ENCODE results near the gene TMEM154. TPM values are rescaled to one million over a fixed set of nuclear protein-coding genes. Genes with fewer than 3 reads are reported as not detected.
A peak's percentile ranks its signal among the peaks of the same experiment; 100 is the strongest.

The TMEM154 gene
- total RNA-seq, 2 experiments from 2014 or later = 17.3 to 20.4 TPM

DNA sequence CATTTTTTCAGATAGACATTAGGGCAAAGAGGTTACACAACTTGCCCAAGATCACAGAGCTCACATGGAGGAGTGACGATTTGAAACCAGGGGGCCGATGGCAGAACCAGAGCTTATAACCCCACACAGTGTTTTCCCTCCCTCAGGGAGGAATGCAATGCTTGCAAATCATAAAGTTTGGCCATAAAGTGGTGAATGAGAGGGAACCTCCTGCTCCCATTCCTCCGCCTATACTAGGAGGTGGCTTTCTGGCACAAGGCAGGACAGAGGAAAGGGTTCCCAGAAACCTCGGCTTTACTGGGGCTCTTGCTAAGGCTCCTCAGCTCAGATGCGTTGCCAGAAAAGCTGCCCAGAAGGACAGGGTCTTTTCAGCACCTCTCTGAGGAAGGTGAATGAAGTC is 19.3 kb downstream of the TMEM154 start:
- H3K4me1 Mint-ChIP-seq (ENCODE audit: low read depth) = peaks cover 33% of the 10 kb centered on the region
- DNase-seq = no peak
- intact Hi-C loops (cut with micrococcal nuclease) = no loop called here
- H3K27me3 Mint-ChIP-seq (ENCODE audit: low read depth) = no peaks in the 10 kb centered on the region
- H3K36me3 Mint-ChIP-seq (ENCODE audit: low read depth) = peaks cover 32% of the 10 kb centered on the region
- H3K9me3 Mint-ChIP-seq = peaks cover 30% of the 10 kb centered on the region
- CTCF ChIA-PET = no interaction called here
- no peak overlapping the region for H3K27ac Mint-ChIP-seq
- no peak overlapping the region for H3K4me3 Mint-ChIP-seq

DNA sequence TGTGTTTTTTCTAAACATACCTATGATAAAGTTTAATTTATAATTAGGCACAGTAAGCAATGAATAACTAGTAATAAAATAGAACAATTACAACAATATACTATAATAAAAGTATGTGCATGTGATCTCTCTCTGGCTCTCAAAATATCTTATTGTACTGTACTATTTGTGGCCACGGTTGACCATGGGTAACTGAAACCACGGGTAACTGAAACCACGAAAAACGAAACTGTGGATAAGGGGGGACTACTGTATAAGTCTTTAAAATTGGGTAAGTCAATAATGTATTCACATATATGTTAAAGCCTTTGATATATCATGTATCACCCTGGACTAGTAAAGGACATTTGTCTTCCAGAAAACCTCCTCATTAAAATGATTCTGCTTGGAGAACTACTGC is 20.0 kb downstream of the TMEM154 start:
- Mint-ChIP-seq H3K4me3 (no peak overlapping the region), H3K27me3 (ENCODE audit: low read depth) (no peaks in the 10 kb centered on the region), H3K9me3 (peaks cover 30% of the 10 kb centered on the region), H3K4me1 (ENCODE audit: low read depth) (peaks cover 35% of the 10 kb centered on the region), H3K27ac (no peak overlapping the region), H3K36me3 (ENCODE audit: low read depth) (peaks cover 32% of the 10 kb centered on the region)
- no peak for DNase-seq
- intact Hi-C loops (cut with micrococcal nuclease) = no loop called here
- CTCF ChIA-PET = no interaction called here

DNA sequence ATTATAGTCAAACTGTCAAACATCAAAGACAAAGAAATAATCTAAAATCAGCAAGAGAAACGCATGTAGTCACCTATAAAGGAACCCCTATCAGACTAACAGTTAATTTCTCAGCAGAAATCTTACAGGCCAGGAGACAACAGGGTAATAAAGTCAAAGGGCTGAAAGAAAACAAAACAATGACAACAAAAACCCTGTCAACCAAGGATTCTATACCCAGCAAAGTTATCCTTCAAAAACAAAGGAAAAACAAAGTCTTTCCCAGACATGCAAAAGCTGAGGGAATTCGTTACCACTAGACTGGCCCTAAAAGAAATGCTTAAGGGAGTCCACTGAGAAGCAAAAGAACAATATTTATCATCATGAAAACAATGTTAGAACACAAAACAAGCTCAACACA is 22.1 kb downstream of the TMEM154 start:
- CTCF ChIA-PET = interaction anchor here (0.7 to 1.2 kb wide), 2 partner anchors 157 to 301 kb away, joined by 3 to 4 read pairs; no protein-coding TSS in a partner anchor
- Mint-ChIP-seq H3K27ac (no peak overlapping the region), H3K9me3 (peaks cover 30% of the 10 kb centered on the region), H3K36me3 (ENCODE audit: low read depth) (peaks cover 31% of the 10 kb centered on the region), H3K4me1 (ENCODE audit: low read depth) (peaks cover 21% of the 10 kb centered on the region), H3K4me3 (no peak overlapping the region), H3K27me3 (ENCODE audit: low read depth) (no peaks in the 10 kb centered on the region)
- DNase-seq = no peak
- intact Hi-C loops (cut with micrococcal nuclease) = no loop called here

DNA sequence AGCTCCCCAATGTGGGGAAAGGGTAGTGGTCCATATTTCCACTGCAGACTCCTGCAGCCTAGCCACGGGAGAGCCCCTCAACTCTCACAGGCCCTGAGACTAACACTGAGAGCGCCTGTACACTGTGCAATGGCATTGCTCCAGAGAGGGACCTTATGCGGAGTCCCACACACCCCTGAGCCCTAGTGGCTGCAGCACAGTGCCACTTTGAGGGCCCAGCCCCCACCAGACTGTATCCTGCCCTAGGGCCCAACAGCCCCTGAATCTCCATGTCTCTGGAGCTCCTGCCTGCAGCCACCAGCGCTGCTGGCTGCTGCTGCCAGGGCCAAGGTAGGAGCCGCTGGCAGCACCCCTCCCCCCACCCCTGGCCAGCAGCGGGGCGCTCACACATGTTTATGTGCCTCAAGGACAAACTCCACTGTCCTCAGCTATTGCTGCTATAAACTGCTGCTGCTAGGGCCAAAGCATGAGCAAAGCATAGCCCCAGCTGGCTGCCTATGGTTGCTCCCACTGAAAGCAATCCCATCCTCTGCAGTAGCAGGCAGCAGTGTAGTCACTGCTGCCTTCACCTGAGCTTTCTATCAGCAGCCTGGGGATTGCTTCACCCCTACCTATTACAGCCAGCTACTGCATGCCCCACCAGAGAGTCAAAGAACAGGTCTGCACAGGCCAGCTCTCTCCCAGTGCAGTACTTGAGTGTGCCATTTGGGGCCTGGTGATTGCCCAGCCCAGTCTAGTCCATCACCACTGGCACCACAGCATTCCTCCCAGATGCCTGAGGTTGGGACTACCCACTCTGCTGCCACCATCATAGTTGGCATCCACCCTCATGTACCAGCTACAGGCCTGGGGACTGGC is 24.3 kb downstream of the TMEM154 start:
- Mint-ChIP-seq H3K27me3 (ENCODE audit: low read depth) (no peaks in the 10 kb centered on the region), H3K27ac (no peak overlapping the region), H3K9me3 (peaks cover 30% of the 10 kb centered on the region), H3K36me3 (ENCODE audit: low read depth) (peaks cover 39% of the 10 kb centered on the region), H3K4me1 (ENCODE audit: low read depth) (peaks cover 6% of the 10 kb centered on the region), H3K4me3 (no peak overlapping the region)
- CTCF ChIA-PET = interaction anchor here (0.6 to 0.9 kb wide), 4 partner anchors 15 to 1119 kb away, joined by 3 to 4 read pairs (median 3); no protein-coding TSS in a partner anchor
- intact Hi-C loops (cut with micrococcal nuclease) = no loop called here
- DNase-seq = no peak

DNA sequence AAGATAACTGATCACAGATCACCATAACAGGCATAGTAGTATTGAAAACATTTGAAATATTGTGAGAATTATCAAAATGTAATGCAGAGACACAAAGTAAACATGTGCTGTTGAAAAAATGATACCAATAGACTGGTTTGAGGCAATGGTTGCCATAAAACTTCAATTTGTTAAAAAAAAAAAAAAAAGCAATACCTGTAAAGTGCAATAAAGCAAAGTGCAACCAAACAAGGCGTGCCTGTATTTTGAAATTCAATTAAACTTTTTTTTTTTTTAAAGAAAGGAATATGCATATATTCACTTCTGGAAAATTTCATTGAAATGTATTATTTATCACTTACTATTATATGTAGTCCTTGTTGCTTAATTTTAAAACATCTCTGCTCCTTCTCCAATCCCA is 27.7 kb downstream of the TMEM154 start:
- CTCF ChIA-PET = interaction anchor here (1.3 to 1.7 kb wide), 2 partner anchors 12 to 151 kb away, joined by 5 to 8 read pairs; no protein-coding TSS in a partner anchor
- Mint-ChIP-seq H3K9me3 (peaks cover 9% of the 10 kb centered on the region), H3K4me3 (no peak overlapping the region), H3K4me1 (ENCODE audit: low read depth) (peaks cover 6% of the 10 kb centered on the region), H3K27ac (no peak overlapping the region), H3K27me3 (ENCODE audit: low read depth) (no peaks in the 10 kb centered on the region), H3K36me3 (ENCODE audit: low read depth) (peaks cover 29% of the 10 kb centered on the region)
- DNase-seq = no peak
- intact Hi-C loops (cut with micrococcal nuclease) = no loop called here

DNA sequence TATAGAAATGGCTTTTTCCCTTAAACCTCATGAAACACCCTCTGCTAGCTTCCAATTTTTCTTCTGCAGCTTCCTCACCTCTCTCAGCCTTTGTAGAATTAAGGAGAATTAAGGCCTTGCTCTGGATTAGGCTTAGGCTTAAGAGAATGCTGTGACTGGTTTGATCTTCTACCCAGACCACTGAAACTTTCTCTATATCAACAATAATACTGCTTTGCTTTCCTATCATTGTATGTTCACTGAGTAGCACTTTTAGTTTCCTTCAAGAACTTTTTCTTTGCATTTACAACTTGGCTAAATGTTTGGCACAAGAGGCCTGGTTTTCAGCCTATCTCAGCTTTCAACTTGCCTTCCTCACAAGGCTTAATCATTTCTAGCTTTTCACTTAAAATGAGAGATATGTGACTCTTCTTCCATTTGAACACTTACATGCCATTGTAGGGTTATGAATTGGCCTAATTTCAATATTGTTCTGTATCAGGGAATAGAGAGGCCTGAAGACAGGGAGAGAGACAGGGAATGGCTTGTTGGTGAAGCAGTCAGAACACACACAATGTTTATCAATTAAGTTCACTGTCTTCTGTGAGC is 28.2 kb downstream of the TMEM154 start:
- Mint-ChIP-seq H3K36me3 (ENCODE audit: low read depth) (peaks cover 24% of the 10 kb centered on the region), H3K4me3 (no peak overlapping the region), H3K9me3 (peaks cover 4% of the 10 kb centered on the region), H3K27me3 (ENCODE audit: low read depth) (no peaks in the 10 kb centered on the region), H3K27ac (no peak overlapping the region), H3K4me1 (ENCODE audit: low read depth) (peaks cover 6% of the 10 kb centered on the region)
- CTCF ChIA-PET = interaction anchor here (1.3 to 1.7 kb wide), 2 partner anchors 12 to 150 kb away, joined by 5 to 8 read pairs; no protein-coding TSS in a partner anchor
- DNase-seq = no peak
- intact Hi-C loops (cut with micrococcal nuclease) = no loop called here

DNA sequence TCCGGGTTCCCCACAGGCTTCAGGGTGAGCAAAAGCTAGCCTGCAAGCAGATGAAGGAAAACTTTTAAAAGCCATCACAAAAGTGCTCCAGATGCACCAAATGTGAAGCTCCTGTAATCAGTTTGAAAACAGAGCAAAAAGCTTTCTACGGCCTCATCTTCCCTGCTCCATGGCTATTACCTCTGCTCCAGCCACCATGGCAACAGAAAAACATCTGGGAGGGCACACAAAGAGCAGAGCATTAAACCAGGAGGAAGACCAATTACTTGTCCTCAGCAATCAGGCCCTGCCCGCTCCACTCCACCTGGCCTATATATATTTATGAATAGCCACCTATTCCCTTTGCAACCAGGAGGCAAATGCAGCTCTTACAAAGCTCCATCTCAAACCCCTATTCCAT is 33.6 kb downstream of the TMEM154 start:
- Mint-ChIP-seq H3K4me3 (no peak overlapping the region), H3K27me3 (ENCODE audit: low read depth) (no peaks in the 10 kb centered on the region), H3K27ac (no peak overlapping the region), H3K9me3 (no peaks in the 10 kb centered on the region), H3K36me3 (ENCODE audit: low read depth) (peaks cover 15% of the 10 kb centered on the region), H3K4me1 (ENCODE audit: low read depth) (peaks cover 19% of the 10 kb centered on the region)
- no peak for DNase-seq
- CTCF ChIA-PET = interaction anchor here (0.8 to 14.3 kb wide), 2 partner anchors 146 to 163 kb away, joined by 3 to 182 read pairs; no protein-coding TSS in a partner anchor
- intact Hi-C loops (cut with micrococcal nuclease) = no loop called here

DNA sequence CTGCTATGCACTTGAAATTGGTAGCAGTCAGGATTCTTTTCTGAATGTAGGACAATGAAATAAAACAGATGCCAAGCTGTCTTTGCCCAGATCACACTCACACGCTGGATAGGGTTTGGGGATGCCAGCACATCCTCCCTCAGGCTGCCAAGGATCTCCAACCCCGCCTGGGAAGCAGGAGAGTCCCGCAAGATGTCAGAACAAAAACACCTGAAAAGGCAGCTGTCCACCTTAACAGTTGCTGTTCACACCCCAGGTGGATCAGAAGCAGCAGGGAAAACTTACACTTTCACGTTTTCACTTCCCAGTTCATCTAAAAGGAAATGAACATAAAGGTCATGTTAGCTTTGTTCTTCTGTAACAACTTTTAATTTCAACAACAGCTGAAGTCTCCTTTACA is 35.7 kb downstream of the TMEM154 start:
- CTCF ChIA-PET = interaction anchor here (0.6 to 14.3 kb wide), 6 partner anchors 33 to 235 kb away, joined by 3 to 182 read pairs (median 3); partner anchors contain the start of gene TMEM154
- Mint-ChIP-seq H3K36me3 (ENCODE audit: low read depth) (peaks cover 7% of the 10 kb centered on the region), H3K4me1 (ENCODE audit: low read depth) (peaks cover 19% of the 10 kb centered on the region), H3K9me3 (no peaks in the 10 kb centered on the region), H3K27ac (peak overlapping the region; percentile 59), H3K27me3 (ENCODE audit: low read depth) (no peaks in the 10 kb centered on the region), H3K4me3 (no peak overlapping the region)
- DNase-seq = no peak
- intact Hi-C loops (cut with micrococcal nuclease) = loop anchor here (5.0 kb wide), 1 partner anchor 287 kb away; no protein-coding TSS in a partner anchor

DNA sequence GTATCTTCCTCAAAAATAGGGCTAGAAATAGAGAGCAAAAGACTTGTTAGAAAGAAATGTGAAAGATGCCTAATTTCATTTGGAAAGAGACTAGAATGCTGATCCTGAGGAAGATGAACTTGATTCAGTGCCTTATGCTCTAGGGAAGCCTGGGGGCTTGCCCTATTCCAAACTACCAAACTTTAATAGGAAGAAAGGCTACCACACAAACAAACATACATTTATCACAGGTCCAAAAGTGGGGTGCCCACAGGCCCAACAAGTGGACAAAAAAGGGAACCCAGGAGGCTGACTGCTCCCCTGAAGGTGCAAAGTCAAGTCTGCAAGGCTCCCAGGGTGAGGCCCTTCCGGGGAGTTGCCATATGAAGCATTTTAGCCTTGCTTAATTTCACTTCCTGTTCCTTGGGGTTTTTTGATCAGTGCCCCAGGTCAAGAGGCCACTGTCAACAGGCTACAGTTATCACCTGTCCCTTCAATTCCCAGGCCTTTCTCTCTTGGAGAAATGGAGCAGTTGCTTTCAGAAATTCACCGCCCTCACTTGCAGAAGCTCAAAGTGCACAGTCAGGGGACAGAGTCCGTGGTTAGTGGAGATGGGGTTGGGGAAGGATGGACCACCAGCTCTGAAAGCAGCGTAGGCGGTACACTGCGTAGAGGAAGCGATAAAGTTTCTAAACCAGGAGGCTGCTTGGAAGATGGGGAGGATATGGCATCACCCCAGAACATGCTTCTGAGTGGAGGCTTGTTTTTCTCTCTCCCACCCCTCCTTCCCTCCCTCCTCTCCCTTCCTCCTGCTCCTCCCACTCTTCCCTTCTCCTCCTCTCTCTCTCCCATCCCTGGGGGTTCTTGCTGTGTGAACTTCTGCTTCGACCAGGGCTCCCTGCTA is 36.4 kb downstream of the TMEM154 start:
- intact Hi-C loops (cut with micrococcal nuclease) = loop anchor here (2.0 to 5.0 kb wide), 2 partner anchors 37 to 286 kb away; no protein-coding TSS in a partner anchor
- CTCF ChIA-PET = interaction anchor here (0.7 to 14.3 kb wide), 7 partner anchors 33 to 234 kb away, joined by 3 to 182 read pairs (median 4); partner anchors contain the start of gene TMEM154
- Mint-ChIP-seq H3K9me3 (no peaks in the 10 kb centered on the region), H3K27ac (peak overlapping the region; percentile 59), H3K4me3 (no peak overlapping the region), H3K27me3 (ENCODE audit: low read depth) (no peaks in the 10 kb centered on the region), H3K36me3 (ENCODE audit: low read depth) (peaks cover 7% of the 10 kb centered on the region), H3K4me1 (ENCODE audit: low read depth) (peaks cover 19% of the 10 kb centered on the region)
- no peak for DNase-seq

DNA sequence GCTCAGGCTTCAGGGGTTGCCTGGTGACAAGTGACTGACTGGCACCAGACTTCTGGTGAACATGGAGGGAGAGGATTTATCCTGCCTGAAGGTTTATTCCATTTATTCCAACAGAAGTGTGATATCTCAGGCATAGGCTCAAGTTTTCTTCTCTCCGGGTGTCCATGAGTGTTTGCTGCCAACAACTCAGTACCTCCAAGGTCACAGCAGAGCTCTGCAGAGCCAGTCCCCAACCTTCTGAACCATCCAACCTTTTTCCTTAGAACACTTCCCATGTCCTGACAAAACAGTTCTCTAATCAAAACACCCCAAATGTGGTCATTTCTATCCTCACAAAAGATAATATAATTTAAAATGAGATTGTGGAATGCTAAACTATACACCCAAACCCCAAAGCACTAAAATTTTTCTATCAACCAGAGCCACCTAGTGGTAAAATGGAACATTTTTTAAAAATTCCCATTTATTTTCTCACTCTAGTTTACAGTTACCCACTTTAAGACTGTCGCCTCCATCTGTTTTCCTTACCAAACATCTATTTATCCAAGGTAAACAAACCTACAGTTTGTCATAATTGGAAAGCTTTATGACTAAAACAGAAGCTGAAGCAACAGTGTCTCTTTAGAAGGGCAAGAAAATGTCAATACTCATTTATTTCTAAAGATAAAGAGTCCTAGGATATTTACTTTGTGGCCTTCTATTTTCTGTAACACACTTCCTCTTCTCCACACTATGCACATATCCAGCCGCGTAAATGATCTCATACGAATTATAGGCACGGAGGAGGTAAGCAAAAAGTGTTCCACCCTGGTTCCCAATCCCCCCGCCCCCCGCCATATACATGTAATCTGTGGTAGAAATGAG is 39.5 kb downstream of the TMEM154 start:
- no peaks in the 10 kb centered on the region for H3K9me3 Mint-ChIP-seq
- no peaks in the 10 kb centered on the region for H3K27me3 Mint-ChIP-seq (ENCODE audit: low read depth)
- no peak overlapping the region for H3K27ac Mint-ChIP-seq
- intact Hi-C loops (cut with micrococcal nuclease) = loop anchor here (1.0 to 5.0 kb wide), 5 partner anchors 95 to 283 kb away; no protein-coding TSS in a partner anchor
- peaks cover 30% of the 10 kb centered on the region for H3K4me1 Mint-ChIP-seq (ENCODE audit: low read depth)
- H3K36me3 Mint-ChIP-seq (ENCODE audit: low read depth) = peaks cover 13% of the 10 kb centered on the region
- CTCF ChIA-PET = interaction anchor here (0.6 to 14.3 kb wide), 31 partner anchors 9 to 808 kb away, joined by 3 to 182 read pairs (median 4); partner anchors contain the start of gene FBXW7
- no peak overlapping the region for H3K4me3 Mint-ChIP-seq
- DNase-seq = no peak

DNA sequence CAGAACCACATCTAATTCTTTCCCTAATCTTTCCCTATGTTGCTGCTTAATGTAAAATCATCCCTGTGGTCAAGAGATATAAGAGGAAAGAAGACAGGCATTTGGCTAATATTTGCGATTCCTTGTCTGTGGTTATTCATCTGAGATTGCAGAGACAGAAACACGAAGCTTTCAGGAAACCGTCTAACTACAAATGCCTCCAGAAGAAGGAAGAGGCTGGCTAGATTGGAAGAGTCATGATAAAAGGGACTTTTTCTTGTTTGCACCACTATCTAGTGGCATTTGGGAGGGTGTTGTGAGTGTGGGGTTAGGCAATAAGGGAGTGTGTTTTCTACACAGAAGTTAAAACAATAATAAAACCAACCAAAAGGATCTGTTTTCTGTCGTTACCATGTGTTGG is 43.9 kb downstream of the TMEM154 start:
- no peaks in the 10 kb centered on the region for H3K9me3 Mint-ChIP-seq
- no peaks in the 10 kb centered on the region for H3K27me3 Mint-ChIP-seq (ENCODE audit: low read depth)
- H3K27ac Mint-ChIP-seq = no peak overlapping the region
- CTCF ChIA-PET = interaction anchor here (0.6 to 14.3 kb wide), 4 partner anchors 9 to 228 kb away, joined by 3 to 182 read pairs (median 4); no protein-coding TSS in a partner anchor
- DNase-seq = no peak
- H3K36me3 Mint-ChIP-seq (ENCODE audit: low read depth) = peaks cover 12% of the 10 kb centered on the region
- peaks cover 11% of the 10 kb centered on the region for H3K4me1 Mint-ChIP-seq (ENCODE audit: low read depth)
- intact Hi-C loops (cut with micrococcal nuclease) = no loop called here
- H3K4me3 Mint-ChIP-seq = no peak overlapping the region

Measured in activated naive CD4-positive, alpha-beta T cell treated with anti-CD3 and anti-CD28 coated beads for 36 hours (primary cell).